ENCODE results near the gene TRMT61B. TPM values are rescaled to one million over a fixed set of nuclear protein-coding genes. Genes with fewer than 3 reads are reported as not detected.
A peak's percentile ranks its signal among the peaks of the same experiment; 100 is the strongest.

TRMT61B gene
- total RNA-seq = 10 to 100 TPM in 1 of 2 donors, 1 to 10 TPM in 1; 7.0 to 16.2 TPM

DNA sequence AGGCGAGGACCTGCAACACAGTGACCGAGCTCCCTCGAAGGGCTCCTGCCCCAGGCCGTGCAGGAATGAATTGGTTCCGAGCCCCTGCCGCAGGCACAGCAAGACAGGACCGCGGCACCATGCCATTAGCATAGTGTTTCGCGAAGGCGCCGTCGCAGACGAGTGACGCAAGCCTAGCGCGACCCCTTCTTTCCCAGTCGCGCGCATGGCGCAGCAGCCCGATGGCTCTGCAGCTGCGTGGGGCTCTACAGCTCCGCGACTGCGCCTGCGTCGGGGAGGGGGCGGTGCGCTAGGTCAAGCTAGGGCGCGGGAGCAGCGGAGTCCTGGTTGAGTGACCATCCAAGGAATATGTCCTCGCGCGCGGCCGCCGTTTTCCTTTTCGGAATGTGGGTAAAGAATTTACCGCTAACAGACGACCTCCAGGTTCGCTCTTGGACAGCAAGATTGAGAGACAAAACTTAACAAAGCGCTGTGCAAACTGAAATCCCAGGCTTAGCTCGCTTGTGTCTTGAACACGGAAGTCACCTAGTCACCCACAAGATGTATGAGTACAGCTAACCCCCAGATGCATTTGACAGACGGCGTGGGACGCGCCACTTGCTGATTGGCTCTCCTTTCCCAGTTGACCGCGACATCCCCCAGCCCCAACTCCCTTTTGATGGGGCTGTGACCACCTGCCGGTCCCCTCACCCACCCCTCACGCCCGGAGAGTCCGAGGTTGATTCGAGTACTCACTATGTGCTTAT lies at the start of gene TRMT61B:
Gene TRMT61B, minus strand, starts transcription at position 164 of the 746 bp plus-strand sequence. Its CDS starts 32 bp downstream, at position 132.
- H3K4me3 ChIP-seq = peak within 1 kb of the TSS; percentile 71 to 85
- no peaks in the 10 kb centered on the region for H3K9me3 ChIP-seq
- H3K36me3 ChIP-seq = no peaks in the 10 kb centered on the region
- peak within 1 kb of the TSS; percentile 79 to 81 for H3K27ac ChIP-seq
- DNase-seq (ENCODE audit: low spot score) = peak; percentile 94
- H3K27me3 ChIP-seq = no peaks in the 10 kb centered on the region
- peaks cover 0 to 28% of the 10 kb centered on the region in 2 donors for H3K4me1 ChIP-seq
- TF ChIP-seq, protein P1, sequence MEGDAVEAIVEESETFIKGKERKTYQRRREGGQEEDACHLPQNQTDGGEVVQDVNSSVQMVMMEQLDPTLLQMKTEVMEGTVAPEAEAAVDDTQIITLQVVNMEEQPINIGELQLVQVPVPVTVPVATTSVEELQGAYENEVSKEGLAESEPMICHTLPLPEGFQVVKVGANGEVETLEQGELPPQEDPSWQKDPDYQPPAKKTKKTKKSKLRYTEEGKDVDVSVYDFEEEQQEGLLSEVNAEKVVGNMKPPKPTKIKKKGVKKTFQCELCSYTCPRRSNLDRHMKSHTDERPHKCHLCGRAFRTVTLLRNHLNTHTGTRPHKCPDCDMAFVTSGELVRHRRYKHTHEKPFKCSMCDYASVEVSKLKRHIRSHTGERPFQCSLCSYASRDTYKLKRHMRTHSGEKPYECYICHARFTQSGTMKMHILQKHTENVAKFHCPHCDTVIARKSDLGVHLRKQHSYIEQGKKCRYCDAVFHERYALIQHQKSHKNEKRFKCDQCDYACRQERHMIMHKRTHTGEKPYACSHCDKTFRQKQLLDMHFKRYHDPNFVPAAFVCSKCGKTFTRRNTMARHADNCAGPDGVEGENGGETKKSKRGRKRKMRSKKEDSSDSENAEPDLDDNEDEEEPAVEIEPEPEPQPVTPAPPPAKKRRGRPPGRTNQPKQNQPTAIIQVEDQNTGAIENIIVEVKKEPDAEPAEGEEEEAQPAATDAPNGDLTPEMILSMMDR (IDR thresholded peaks at IDR 0.05) = peak in 1 of 2 donors; percentile 21

DNA sequence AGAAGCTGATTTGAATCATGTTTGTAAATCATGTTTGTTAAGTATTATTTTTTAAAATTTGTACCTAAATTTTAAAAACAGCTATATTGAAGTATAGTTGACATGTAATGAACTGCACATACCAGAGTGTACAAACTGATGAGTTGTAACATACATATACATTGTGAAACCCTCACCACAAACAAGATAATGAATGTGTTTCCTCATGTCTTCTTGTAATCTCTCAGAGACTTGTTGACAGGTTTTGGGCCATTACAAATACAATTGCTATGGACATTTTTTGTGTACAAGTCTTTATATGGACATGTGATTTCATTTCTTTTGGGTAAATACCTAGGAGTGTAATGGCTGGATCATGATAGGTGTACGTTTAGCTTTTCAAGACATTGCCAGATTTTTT lies 45.8 kb upstream of the TRMT61B start:
- Histone ChIP-seq H3K36me3 (peaks cover 42% of the 10 kb centered on the region), H3K27me3 (no peaks in the 10 kb centered on the region), H3K4me3 (no peak overlapping the region), H3K4me1 (no peaks in the 10 kb centered on the region), H3K27ac (no peak overlapping the region), H3K9me3 (no peaks in the 10 kb centered on the region)
- TF ChIP-seq, protein P1 (IDR thresholded peaks at IDR 0.05) = no peak
- no peak for DNase-seq (ENCODE audit: low spot score)

DNA sequence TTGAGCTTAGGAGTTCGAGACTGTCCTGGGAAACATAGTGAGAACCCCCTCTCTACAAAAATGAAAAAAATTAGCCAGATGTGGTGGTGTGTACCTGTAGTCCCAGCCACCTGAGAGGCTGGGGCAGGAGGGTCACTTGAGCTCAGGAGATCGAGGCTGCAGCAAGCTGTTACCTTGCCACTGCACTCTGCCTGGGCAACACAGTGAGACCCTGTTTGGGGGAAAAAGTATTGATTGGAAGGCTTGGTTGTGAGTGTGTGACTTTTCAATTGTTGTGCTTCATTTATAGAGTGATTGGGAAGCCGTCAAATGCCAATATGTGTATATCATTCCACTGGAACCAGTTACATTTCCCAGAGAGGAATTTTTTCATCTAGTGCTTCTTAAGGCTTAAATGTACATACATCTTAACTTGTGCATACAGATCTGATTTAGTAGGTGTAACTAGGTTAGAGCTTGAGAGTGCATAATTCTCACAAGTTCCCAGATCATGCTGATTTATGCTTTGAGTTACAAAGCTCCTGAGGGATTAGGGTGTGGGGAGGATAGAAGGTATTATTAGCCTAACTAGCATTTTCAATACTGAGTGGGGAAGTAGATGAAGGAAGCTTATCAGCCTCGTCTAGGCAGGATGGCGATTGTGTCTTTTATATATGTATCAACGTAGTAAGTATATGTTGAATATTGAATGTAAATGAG lies 39.7 kb upstream of the TRMT61B start:
- no peak overlapping the region for H3K27ac ChIP-seq
- DNase-seq (ENCODE audit: low spot score) = no peak
- no peak overlapping the region for H3K4me3 ChIP-seq
- H3K27me3 ChIP-seq = no peaks in the 10 kb centered on the region
- H3K9me3 ChIP-seq = no peaks in the 10 kb centered on the region
- TF ChIP-seq, protein P1 (IDR thresholded peaks at IDR 0.05) = no peak
- peaks cover 81% of the 10 kb centered on the region for H3K36me3 ChIP-seq
- H3K4me1 ChIP-seq = no peaks in the 10 kb centered on the region

- Histone ChIP-seq H3K4me3 (no peak overlapping the region), H3K27ac (no peak overlapping the region), H3K9me3 (no peaks in the 10 kb centered on the region), H3K4me1 (no peaks in the 10 kb centered on the region), H3K27me3 (no peaks in the 10 kb centered on the region), H3K36me3 (peaks cover 74% of the 10 kb centered on the region)
- TF ChIP-seq, protein P1 (IDR thresholded peaks at IDR 0.05) = no peak
- DNase-seq (ENCODE audit: low spot score) = no peak
Observed at GRCh38 chr2:28908172-28908571, 38.1 kb upstream of the TRMT61B start.

GRCh38 chr2:28906821-28907220 lies 36.7 kb upstream of the TRMT61B start:
- Histone ChIP-seq H3K27me3 (no peaks in the 10 kb centered on the region), H3K36me3 (peaks cover 68% of the 10 kb centered on the region), H3K9me3 (no peaks in the 10 kb centered on the region), H3K4me3 (no peak overlapping the region), H3K4me1 (no peaks in the 10 kb centered on the region), H3K27ac (no peak overlapping the region)
- TF ChIP-seq, protein P1 (IDR thresholded peaks at IDR 0.05) = no peak
- DNase-seq (ENCODE audit: low spot score) = no peak

Measured in right atrium auricular region (tissue), 2 donors.